Melanocyte of skin (primary cell): Measurements from ENCODE around the gene HRH2. TPM values are rescaled to one million over a fixed set of nuclear protein-coding genes. Genes with fewer than 3 reads are reported as not detected.

Source experiments
- small RNA-seq, 2 donors: library from RNA; depleted of rRNA; stranded (forward); fragments of <200 nt; gene quantifications; one replicate each; pipeline ENCODE3, GENCODE V24; 2012
- total RNA-seq, 2 donors: library from RNA; depleted of rRNA; stranded (reverse); fragments of >200 nt; gene quantifications; 2 replicates each; pipeline ENCODE4 v1.2.3, GENCODE V29; 2012

The HRH2 gene
- under 1 TPM in 1 of 2 donors, not detected in 1; 0.33 TPM for total RNA-seq

GRCh38 chr5:175657593-175658271 lies at the start of gene HRH2:
HRH2 (plus strand) TSS chr5:175658071; CDS start chr5:175683234, 25,163 bp downstream.

Small RNA genes lying within 50 kb of the gene (small RNA-seq; reads per million reads assigned to genes)
- gene RN7SKP148: 0 reads per million in 2 donors
- 0 reads per million in 2 donors for gene RNU6-226P

Other genes with a start within 250 kb of the HRH2 start
- gene DRD1, start 213.9 kb upstream of the HRH2 start, total RNA-seq: under 1 TPM in 1 of 2 donors, not detected in 1; 0.34 TPM
- gene SFXN1, start 179.5 kb upstream of the HRH2 start, total RNA-seq: 100 to 1,000 TPM; 124 to 148 TPM
- not detected for gene CPLX2, start 213.5 kb downstream of the HRH2 start, total RNA-seq